Fibroblast of lung (primary cell): Measurements from ENCODE around the gene CLMP.

Experiments used
- EZH2 ChIP-seq: IDR thresholded peaks from 2 replicates; pipeline ENCODE4 v1.5.1; 2012; ENCODE audit warnings: low read length, control low read depth, mild to moderate bottlenecking; ENCODE audit errors: missing control alignments
- TF ChIP-seq, protein P1 (sequence below), 2 donors: IDR thresholded peaks in 1 of 2; conservative IDR thresholded peaks in 1 of 2; 1 replicate in 1 of 2; 2 replicates in 1 of 2; pipeline ENCODE4 v1.5.1; 2011 to 2012; ENCODE audit warnings: low read length in 2 of 2, control low read depth in 1 of 2, inconsistent platforms in 1 of 2, low read depth in 1 of 2, mild to moderate bottlenecking in 1 of 2

GRCh38 chr11:123103326-123103980 is 91.6 kb downstream of the CLMP start:
- TF ChIP-seq, protein P1, sequence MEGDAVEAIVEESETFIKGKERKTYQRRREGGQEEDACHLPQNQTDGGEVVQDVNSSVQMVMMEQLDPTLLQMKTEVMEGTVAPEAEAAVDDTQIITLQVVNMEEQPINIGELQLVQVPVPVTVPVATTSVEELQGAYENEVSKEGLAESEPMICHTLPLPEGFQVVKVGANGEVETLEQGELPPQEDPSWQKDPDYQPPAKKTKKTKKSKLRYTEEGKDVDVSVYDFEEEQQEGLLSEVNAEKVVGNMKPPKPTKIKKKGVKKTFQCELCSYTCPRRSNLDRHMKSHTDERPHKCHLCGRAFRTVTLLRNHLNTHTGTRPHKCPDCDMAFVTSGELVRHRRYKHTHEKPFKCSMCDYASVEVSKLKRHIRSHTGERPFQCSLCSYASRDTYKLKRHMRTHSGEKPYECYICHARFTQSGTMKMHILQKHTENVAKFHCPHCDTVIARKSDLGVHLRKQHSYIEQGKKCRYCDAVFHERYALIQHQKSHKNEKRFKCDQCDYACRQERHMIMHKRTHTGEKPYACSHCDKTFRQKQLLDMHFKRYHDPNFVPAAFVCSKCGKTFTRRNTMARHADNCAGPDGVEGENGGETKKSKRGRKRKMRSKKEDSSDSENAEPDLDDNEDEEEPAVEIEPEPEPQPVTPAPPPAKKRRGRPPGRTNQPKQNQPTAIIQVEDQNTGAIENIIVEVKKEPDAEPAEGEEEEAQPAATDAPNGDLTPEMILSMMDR (conservative IDR thresholded peaks at IDR 0.05 in 1 of 2, IDR thresholded peaks at IDR 0.05 in 1 of 2; ENCODE audit: low read depth in 1 of 2, low read length in 2 of 2), result peak; percentile 71 to 73
- no peak for TF ChIP-seq EZH2
